HL-60 (cell line): Measurements from ENCODE around the gene LARP1.

Experiments
- REST ChIP-seq: IDR thresholded peaks from 2 replicates; pipeline ENCODE4 v1.6.1; 2012; ENCODE audit warnings: low read depth; ENCODE audit not compliant: insufficient replicate concordance
- SPI1 ChIP-seq: IDR thresholded peaks from 2 replicates; pipeline ENCODE4 v1.6.1; 2012; ENCODE audit warnings: low read depth, mild to moderate bottlenecking, borderline replicate concordance
- TF ChIP-seq, protein P1 (sequence below): IDR thresholded peaks from one replicate; pipeline ENCODE4 v1.5.1; 2011; ENCODE audit warnings: low read length, control low read depth, inconsistent platforms; ENCODE audit not compliant: insufficient read depth

GRCh38 chr5:154767576-154767975, 12.4 kb downstream of the LARP1 start:
- TF ChIP-seq, protein P1, sequence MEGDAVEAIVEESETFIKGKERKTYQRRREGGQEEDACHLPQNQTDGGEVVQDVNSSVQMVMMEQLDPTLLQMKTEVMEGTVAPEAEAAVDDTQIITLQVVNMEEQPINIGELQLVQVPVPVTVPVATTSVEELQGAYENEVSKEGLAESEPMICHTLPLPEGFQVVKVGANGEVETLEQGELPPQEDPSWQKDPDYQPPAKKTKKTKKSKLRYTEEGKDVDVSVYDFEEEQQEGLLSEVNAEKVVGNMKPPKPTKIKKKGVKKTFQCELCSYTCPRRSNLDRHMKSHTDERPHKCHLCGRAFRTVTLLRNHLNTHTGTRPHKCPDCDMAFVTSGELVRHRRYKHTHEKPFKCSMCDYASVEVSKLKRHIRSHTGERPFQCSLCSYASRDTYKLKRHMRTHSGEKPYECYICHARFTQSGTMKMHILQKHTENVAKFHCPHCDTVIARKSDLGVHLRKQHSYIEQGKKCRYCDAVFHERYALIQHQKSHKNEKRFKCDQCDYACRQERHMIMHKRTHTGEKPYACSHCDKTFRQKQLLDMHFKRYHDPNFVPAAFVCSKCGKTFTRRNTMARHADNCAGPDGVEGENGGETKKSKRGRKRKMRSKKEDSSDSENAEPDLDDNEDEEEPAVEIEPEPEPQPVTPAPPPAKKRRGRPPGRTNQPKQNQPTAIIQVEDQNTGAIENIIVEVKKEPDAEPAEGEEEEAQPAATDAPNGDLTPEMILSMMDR: no peak
- TF ChIP-seq REST: no peak
- no peak for TF ChIP-seq SPI1
